ENCODE measurements around the gene PARD3.
"Not testable (repeated sequence)": the region's sequence is repeated elsewhere in the genome, so short reads cannot be mapped to it uniquely, and the experiment has no call there.

PARD3 gene

GRCh38 chr10:34444223-34445183 is 370.6 kb downstream of the PARD3 start:
- no peak for DNase-seq

GRCh38 chr10:34439386-34439785 is 375.7 kb downstream of the PARD3 start:
- DNase-seq = not testable (repeated sequence)

DNA sequence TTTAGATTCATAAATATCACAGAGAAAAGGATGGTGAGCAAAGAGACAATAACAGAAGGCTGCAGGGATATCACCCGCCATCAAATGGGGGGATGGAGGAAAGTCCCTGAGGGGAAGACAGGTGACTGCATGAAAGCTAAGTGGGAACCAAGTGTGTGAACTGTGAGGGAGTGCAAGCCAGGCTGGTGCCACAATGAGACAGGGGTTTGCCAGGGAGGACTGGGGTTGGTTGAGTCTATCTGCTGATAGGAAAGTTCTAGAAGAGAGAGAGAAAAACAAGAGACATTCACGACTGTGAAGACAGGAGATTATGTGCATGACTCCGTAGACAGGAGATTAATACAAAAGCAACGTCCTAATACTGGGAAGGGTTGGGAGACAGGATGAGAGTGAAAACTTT is 376.4 kb downstream of the PARD3 start:
- DNase-seq = no peak

- DNase-seq = no peak
These were observed 377.2 kb downstream of the PARD3 start for GRCh38 chr10:34437906-34438305.

- no peak for DNase-seq
These were observed 380.9 kb downstream of the PARD3 start for GRCh38 chr10:34434119-34434594.

DNA sequence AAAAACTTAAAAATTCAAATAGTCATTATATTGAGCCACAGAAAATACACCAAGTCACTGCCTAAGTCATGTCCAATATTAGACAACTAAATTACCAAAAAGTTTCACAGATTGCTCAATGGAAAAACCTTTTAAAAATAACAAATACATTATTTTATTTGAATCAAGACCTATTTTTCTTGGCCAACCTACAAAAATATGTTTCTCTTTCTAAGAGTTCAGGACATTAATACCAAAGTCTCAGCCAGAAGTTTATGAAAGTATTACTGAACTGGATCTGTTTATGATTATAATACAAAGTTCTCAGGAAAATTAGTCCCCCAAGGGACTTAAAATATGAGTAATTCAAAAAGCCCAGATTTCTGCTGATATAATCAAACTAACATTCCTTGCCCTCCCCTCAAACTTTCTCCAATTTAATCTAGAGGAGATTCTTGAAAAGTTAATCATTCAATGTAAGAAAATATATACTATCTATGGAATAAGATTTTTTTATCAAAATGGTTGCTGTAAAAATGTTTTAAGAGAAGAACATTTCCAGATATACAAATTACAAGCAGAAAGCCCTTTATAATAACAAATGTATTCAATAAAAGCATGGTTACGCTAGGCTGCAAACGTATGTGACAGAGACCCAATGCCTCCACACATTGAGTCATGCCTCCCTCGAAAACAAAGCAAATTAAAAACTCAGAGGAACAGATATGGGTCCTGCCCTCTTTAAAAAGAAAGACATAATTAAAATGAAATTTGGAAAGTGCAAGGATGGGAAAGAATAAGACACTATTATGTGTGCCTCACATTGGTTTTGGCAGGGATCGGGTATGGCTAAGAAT is 381.6 kb downstream of the PARD3 start:
- no peak for DNase-seq

GRCh38 chr10:34432589-34432988 is 382.5 kb downstream of the PARD3 start:
- DNase-seq = no peak

GRCh38 chr10:34430685-34431084 is 384.4 kb downstream of the PARD3 start:
- no peak for DNase-seq

GRCh38 chr10:34428501-34428900 is 386.6 kb downstream of the PARD3 start:
- DNase-seq = no peak

- no peak for DNase-seq
These were observed 387.2 kb downstream of the PARD3 start for GRCh38 chr10:34427911-34428216.

DNA sequence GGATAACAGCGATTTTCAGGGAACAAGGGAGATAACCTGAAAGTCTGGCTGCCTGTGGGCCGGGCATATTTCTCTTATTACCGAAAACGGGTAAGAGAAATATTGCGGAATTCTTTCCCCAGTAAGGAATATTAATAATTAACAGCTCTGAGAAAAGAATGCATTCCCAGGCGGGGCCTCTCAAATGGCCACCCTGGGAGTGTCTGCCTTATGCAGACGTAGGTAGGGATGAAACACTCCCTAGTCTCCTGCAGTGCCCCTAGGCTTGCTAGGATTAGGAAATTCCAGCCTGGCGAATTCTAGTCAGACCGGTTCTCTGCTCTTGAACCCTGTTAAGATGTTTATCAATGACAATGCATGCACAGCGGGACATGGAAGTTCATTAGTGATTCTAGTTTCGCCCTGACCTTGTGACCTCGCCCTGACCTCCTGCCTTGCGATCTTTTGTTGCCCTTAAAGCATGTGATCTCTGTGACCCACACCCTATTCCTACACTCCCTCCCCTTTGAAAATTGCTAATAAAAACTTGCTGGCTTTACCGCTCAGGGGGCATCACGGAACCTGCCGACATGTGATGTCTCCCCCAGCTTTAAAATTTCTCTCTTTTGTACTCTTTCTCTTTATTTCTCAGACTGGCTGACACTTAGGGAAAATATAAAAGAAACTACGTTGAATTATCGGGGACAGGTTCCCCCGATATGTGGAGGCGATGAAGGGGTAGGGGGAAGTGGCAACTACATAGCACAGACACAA is 387.8 kb downstream of the PARD3 start:
- DNase-seq = not testable (repeated sequence)

DNA sequence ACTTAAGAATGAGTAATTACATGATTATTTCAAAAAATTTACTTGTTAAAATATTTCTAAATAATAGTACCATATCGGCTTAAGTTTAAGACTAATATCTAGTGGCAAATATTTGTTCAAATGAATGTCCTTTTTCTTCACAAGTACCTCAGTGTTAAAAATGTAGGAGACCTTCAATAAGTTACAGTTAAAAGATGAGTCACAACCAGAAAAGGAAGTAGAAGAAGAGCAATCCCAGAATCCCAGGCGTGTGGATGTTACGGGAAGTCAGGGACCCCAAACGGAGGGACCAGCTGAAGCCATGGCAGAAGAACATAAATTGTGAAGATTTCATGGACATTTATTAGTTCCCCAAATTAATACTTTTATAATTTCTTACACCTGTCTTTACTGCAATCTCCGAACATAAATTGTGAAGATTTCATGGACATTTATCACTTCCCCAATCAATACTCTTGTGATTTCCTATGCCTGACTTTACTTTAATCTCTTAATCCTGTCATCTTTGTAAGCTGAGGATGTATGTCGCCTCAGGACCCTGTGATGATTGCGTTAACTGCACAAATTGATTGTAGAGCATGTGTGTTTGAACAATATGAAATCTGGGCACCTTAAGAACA is 388.4 kb downstream of the PARD3 start:
- not testable (repeated sequence) for DNase-seq

- no peak for DNase-seq
These were observed 389.1 kb downstream of the PARD3 start for GRCh38 chr10:34426041-34426440.

DNA sequence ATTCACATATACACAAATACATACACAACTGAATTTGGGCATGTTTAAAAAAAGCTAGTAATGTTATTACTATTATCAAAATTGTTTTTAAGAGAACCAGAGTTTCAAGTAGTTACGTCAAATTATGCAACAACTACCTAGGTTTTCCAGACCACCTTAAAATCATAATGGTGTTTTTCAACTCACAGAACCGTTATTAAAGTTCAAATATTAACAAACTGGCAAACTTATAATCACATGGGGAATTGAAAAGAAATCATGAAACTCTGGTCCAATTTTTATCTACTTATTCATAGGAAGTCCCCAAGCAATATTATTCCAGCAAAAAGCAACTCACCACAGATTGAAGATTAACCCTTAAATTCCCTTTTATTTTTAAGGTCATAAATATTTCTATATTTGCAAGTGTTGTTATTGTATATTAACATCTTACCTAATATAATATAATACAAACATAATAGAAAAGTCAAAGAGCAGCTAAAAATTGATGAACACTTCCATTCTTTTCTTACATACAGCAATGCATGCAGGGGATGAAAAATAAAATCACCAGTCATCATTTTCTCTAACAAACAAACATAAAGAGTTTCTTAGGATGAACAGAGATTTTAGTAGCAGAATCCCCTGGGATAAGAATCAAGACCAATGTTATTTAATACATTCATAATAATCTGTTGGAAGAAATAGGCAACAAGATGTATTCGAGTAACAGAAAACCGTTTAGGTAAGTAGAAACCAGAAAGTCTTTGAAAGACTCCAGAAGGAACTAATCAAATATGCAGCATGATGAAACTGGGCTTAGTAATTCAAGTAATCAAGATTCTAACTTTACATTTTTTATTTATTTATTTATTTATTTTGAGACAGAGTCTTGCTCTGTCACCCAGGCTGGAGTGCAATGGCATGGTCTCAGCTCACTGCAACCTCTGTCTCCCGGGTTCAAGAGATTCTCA is 391.1 kb downstream of the PARD3 start:
- DNase-seq = no peak

GRCh38 chr10:34420795-34421194 is 394.3 kb downstream of the PARD3 start:
- DNase-seq = no peak

DNA sequence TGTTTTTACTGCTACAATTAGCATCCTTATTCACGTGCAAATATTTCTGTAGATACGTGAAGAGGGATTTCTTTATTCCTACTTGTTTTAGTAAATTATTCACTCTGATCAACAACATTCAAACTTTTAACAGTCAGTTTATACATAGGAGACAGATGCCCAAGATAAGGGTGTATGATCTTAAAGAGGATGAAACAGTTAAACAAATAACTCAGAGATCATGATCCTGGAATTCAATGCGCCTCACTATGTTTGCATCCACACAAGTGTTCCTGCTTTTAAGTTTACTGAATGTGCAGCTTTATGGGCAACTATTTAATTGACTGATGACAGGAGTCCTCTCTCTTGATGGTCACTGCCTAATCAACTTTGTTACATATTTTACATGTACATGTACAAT is 394.8 kb downstream of the PARD3 start:
- no peak for DNase-seq

DNA sequence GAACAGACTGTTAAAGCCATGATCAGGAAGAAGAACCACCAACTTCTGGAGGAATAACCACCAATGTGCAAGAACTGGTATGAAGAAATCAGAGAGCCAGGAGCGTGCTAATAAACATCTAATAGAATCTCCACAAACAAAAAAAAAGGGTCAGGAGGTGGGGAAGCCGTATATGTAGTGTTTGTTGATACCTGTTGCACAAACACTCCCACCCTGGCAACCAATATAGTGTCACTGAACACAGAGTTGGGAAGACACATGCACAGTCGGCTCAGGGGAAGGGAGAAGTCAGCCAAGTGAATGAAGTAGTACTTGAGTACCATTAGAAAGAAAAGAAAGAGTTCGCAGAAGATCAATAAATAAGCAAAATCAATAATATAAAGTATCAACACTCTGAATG is 400.1 kb downstream of the PARD3 start:
- DNase-seq = no peak

GRCh38 chr10:34413756-34414587 is 401.1 kb downstream of the PARD3 start:
- no peak for DNase-seq

DNA sequence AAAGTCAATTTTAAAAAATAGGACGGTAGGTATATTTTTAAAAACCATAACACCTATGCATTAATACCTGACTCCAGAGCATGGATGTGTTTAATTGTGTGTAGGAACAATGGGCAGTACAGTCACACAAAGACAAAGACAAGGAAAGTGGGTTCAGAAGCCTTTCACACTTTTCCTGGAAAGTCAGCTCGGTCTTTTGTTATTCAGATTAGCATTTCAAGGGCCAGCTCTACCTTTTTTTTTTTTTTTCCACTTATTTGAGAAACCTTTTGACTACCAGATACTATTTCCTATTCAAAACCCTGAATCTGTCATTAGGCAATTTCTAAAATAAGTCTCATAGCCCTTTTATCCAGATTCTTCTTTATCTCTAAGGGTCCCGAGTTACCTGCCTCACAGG is 401.9 kb downstream of the PARD3 start:
- DNase-seq = no peak

GRCh38 chr10:34408956-34409355 is 406.1 kb downstream of the PARD3 start:
- DNase-seq = no peak

All from right hindlimb (tissue), 1 donor.